GM18861 (cell line): ENCODE results near the gene PFKP.

Experiments
- ATAC-seq: cut with Tn5 transposase; IDR thresholded peaks from one replicate; pipeline ENCODE4 v1.9.1; 2021; ENCODE audit not compliant: unreplicated experiment

The PFKP gene

GRCh38 chr10:3132036-3133025 is 65.0 kb downstream of the PFKP start:
- ATAC-seq = no peak

DNA sequence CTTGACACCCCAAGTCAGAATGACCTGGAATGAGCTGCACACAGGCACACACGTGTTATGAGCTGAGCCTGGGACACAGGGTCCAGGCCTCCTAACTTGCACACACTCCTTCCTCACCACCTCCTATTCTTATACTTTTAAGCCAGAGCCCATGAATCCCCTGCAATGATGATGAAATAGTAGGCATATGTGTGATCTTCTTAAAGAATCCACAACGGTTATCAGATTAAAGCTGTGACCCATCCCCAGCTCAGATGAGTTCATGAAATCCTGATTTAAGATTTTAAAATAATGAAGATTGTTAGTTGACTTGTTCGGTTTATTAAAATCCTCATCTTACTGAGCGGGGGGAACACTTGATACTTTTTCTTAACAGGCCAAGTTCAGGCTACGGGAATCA is 66.6 kb downstream of the PFKP start:
- no peak for ATAC-seq

- no peak for ATAC-seq
Measured at GRCh38 chr10:3135006-3135405, 67.7 kb downstream of the PFKP start.

DNA sequence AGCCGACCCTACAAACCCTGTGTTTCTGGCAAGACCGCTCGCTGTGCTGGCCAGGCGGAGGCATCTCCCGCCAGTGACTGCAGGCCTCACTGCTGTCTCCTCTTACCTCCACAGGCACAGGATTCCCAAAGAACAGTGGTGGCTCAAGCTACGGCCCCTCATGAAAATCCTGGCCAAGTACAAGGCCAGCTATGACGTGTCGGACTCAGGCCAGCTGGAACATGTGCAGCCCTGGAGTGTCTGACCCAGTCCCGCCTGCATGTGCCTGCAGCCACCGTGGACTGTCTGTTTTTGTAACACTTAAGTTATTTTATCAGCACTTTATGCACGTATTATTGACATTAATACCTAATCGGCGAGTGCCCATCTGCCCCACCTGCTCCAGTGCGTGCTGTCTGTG is 69.0 kb downstream of the PFKP start:
- ATAC-seq = no peak

DNA sequence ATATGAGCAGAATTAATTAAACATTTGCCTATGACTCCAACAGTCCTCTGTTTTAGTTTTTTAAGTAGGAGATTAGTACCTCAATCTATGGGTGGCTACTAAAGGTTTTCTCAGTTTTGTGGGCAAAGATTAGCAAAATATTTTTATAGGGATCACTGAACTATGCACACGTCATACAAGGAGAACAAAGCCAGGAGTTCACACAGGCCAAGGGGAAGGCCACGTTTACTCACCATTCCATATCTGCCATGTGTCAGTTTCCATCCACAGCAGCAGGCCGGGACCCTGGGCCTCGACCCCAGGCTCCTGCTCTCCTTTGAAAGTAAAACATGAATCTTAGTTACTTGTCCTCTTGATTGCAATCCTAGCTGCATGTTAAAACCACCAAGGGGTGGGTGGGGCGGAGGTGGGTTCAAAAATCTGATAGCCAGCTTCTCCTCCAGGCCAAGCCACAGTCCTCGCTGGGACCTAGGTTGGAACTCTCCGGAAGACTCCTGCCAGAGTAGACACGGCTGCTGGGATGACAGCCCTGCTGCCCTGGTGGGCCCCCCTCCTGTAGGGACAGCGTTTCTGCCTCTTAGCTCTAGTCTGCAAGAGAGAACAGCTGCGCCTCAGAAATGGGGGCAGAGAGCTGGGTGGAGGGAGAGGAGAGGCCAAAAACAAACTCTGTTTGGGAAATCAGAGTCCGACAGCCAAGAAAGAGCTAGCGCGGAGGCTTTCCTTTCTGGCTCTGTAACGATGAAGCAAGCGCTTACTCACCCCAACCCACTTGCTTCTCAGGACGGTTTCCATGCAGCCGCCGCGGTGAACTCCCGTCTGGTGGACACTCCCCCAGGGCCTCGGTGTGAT is 69.6 kb downstream of the PFKP start:
- no peak for ATAC-seq

GRCh38 chr10:3137958-3138726 is 70.8 kb downstream of the PFKP start:
- no peak for ATAC-seq

DNA sequence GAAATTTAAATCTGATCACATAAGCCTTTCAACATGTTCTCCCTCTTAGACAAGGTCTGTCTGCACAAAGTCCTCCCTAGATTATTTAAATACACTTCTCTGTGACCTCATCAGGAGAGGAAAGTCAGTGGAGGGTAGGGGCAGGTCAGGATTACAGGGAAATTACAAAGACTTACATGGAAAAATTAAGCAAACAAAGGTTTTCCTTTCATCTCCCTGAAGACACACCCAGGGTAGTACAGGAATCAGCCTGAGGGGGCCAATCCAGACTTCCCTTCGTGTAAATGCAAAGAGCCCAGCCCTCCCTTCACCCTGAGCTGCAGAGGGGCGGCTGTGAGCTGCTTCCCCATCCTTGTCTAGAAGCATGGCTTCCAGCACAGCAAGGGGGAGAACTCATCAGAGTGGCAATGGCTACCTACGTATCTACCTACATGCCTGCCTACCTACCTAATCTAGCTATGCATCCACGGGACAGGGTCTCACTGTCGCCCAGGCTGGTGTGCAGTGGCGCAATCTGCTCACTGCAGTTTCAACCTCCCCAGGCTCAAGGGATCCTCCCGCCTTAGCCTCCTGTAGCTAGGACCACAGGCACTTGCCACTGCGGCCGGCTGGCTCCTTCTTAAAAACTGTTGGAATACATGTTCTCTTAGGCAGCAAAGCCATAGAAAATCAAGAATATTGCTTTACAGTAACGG is 72.0 kb downstream of the PFKP start:
- no peak for ATAC-seq

- no peak for ATAC-seq
Measured at GRCh38 chr10:3140280-3140679, 72.9 kb downstream of the PFKP start.

DNA sequence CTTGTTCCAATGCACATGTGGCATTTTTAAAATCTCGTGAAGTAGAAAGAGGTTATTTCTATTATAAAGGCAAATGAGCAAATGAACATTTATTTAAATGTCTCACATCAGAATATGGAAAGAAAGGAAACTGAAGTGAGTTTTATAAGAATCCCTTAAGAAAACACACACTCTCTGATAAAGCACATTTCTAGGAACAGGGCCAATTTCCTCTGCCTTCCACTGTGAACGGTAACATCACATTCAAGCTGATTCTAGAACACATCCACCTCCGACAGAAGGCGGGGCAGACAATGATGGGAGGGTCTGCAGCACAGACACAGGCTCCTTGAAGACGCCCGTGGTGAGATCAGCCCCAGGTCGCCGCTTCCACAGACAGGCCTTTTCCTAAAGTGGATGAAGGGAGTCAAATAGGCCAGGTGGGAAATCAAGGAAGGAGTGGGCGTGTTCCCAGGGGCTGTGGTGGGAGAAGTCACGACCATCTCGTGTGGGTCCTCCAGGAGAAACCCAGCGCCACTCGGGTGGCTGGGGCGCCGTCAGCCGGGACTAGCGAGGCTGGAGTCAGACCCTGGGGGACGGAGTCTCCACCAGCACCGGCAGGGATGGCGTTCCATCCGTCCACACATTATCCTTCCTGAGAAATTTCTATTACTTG is 74.1 kb downstream of the PFKP start:
- no peak for ATAC-seq

- ATAC-seq = no peak
Measured at GRCh38 chr10:3142146-3142875, 75.0 kb downstream of the PFKP start.

GRCh38 chr10:3143366-3143765 is 76.0 kb downstream of the PFKP start:
- no peak for ATAC-seq

DNA sequence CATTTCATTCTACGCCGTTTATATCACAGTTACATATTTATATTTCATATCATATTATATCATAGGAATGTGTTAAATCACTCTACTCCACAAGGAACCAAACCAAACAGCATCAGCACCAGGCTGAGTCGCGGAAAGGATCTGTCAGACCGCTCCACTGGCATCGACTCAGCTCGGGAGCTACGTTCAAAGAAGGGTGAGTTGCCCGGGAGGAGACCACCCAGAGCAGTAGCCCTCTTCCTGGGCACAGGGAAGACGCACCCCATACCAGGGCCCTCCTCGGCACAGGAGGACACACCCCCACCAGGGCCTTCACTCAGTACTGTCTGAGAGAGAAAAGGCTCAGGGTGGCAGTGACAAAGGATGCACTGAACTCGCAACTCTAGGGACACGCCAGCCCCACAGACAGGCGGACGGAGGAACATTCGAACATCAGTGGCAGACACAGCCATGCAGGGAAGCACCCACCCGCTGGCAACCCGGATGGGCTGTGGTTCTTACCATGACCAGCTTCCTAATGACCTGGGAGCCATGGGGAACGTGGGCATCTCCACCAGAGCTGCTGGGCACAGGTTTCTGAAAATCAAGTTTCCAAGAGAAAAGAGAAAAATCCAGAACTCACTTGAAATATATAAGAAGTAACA is 76.6 kb downstream of the PFKP start:
- no peak for ATAC-seq

DNA sequence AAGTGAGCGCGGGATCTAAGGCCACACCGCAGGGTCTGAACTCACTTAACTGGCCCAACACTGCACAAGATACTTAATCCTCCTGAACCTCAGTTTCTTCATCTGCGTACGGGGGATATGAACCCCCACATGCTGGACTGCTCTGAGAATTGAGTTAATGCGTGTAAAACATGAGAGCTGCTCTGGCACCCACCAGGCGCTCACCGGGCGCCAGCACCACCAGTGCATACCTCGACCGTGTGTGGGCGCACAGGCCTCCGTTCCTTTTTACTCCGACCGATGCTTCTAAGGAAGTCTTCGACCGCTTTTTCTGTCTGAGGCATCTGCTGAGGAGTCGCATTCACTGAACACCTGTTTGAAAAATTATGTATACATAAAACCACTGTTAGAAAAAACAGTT is 78.0 kb downstream of the PFKP start:
- no peak for ATAC-seq

GRCh38 chr10:3146289-3146688 is 78.9 kb downstream of the PFKP start:
- ATAC-seq = no peak

DNA sequence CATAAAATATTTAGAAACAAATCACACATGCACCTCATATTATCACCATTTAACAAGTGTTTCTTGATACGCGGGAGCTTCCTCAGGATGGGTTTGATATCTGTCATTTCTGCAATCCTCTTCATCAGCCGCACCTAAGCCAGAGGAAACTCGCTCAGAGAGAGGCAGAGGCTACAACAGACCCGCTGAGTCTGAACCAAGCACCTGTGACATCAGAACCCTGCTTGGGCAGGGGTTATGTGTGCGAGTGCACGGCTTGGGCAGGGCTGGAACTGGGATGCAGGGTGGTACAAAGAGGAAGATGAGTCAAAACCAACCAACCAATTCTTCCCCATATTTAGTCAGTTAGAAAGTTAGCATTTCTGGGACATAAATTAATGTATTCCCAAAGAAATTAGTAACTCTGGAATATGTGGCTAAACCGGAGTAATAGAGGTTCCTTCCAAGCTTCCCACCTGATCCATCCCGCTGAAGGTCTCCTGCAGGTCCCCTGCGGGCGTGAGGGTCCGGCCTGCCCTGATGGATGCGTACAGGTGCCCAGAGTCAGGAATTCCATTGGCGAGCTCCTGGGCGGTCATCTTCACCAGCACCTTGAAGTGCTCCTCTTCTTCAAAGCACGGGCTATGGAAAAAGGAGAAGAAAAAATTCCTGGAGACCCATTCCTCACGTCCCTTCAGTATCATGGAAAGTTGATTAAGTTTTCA is 79.9 kb downstream of the PFKP start:
- ATAC-seq = no peak

- no peak for ATAC-seq
Measured at GRCh38 chr10:3148041-3148440, 80.7 kb downstream of the PFKP start.

- ATAC-seq = no peak
Measured at GRCh38 chr10:3148994-3149393, 81.6 kb downstream of the PFKP start.

GRCh38 chr10:3149918-3150317 is 82.6 kb downstream of the PFKP start:
- ATAC-seq = no peak
